Endothelial cell of umbilical vein (primary cell): ENCODE measurements around the gene WDFY2.

Source experiments
- CTCF ChIP-seq, 2 donors: IDR thresholded peaks; 1 replicate in 1 of 2; 2 replicates in 1 of 2; pipeline ENCODE4 v1.5.1; 2011; ENCODE audit warnings: low read length in 2 of 2, mild to moderate bottlenecking in 2 of 2, moderate library complexity in 2 of 2, control low read depth in 1 of 2, inconsistent platforms in 1 of 2, low read depth in 1 of 2; ENCODE audit not compliant: insufficient read depth in 1 of 2; ENCODE audit errors: extremely low read depth in 1 of 2
- EZH2 ChIP-seq: IDR thresholded peaks from 2 replicates; pipeline ENCODE4 v1.6.1; 2012; ENCODE audit warnings: borderline replicate concordance, low read depth, mild to moderate bottlenecking, moderate library complexity, low read length, inconsistent platforms; ENCODE audit not compliant: severe bottlenecking
- FOS ChIP-seq: IDR thresholded peaks from 2 replicates; pipeline ENCODE4 v1.6.1; 2011; ENCODE audit warnings: mild to moderate bottlenecking, low read length, moderate library complexity, borderline replicate concordance; ENCODE audit not compliant: insufficient read depth
- JUN ChIP-seq: IDR thresholded peaks from 2 replicates; pipeline ENCODE4 v1.6.1; 2011; ENCODE audit warnings: borderline replicate concordance, low read depth; ENCODE audit not compliant: insufficient read length, insufficient read depth
- MAX ChIP-seq: IDR thresholded peaks from 2 replicates; pipeline ENCODE4 v1.6.1; 2011; ENCODE audit not compliant: insufficient read depth, insufficient read length
- MYC ChIP-seq: IDR thresholded peaks from one replicate; pipeline ENCODE4 v1.6.1; 2011; ENCODE audit warnings: mild to moderate bottlenecking, low read depth, low read length
- POLR2A ChIP-seq: IDR thresholded peaks from 2 replicates; pipeline ENCODE4 v1.6.1; 2012; ENCODE audit warnings: low read depth, mild to moderate bottlenecking, control low read depth, low read length
- POLR2AphosphoS5 ChIP-seq: IDR thresholded peaks from 2 replicates; pipeline ENCODE4 v1.6.1; 2012; ENCODE audit warnings: low read depth, mild to moderate bottlenecking, control low read depth, low read length, moderate library complexity; ENCODE audit not compliant: insufficient read depth

- TF ChIP-seq POLR2A, result no peak
- no peak for TF ChIP-seq EZH2
- TF ChIP-seq CTCF (IDR thresholded peaks at IDR 0.05; ENCODE audit: extremely low read depth in 1 of 2, insufficient read depth in 1 of 2, low read depth in 1 of 2, low read length in 2 of 2), result no peak
- no peak for TF ChIP-seq MYC
- no peak for TF ChIP-seq MAX
- no peak for TF ChIP-seq POLR2AphosphoS5
- no peak for TF ChIP-seq JUN
- TF ChIP-seq FOS, result no peak
Observed at GRCh38 chr13:51623473-51623872, 39.2 kb downstream of the WDFY2 start.
